HG03103 (cell line): ENCODE data around the gene SCNN1A.

ENCODE experiments used
- ATAC-seq: cut with Tn5 transposase; IDR thresholded peaks from one replicate; pipeline ENCODE4 v1.9.1; 2021; ENCODE audit warnings: low read depth; ENCODE audit not compliant: unreplicated experiment

The SCNN1A gene

GRCh38 chr12:6335451-6336078 is 39.8 kb downstream of the SCNN1A start:
- ATAC-seq: peak; percentile 66

- no peak for ATAC-seq
These were observed 40.4 kb downstream of the SCNN1A start for GRCh38 chr12:6334940-6335450.

- no peak for ATAC-seq
These were observed 41.0 kb downstream of the SCNN1A start for GRCh38 chr12:6334359-6334758.

- no peak for ATAC-seq
These were observed 41.8 kb downstream of the SCNN1A start for GRCh38 chr12:6333566-6333965.

GRCh38 chr12:6333029-6333428 is 42.3 kb downstream of the SCNN1A start:
- no peak for ATAC-seq

- ATAC-seq: no peak
These were observed 42.9 kb downstream of the SCNN1A start for GRCh38 chr12:6332459-6332858.

GRCh38 chr12:6330999-6331714 is 44.2 kb downstream of the SCNN1A start:
- no peak for ATAC-seq

- ATAC-seq: no peak
These were observed 45.2 kb downstream of the SCNN1A start for GRCh38 chr12:6330192-6330591.

- no peak for ATAC-seq
These were observed 45.7 kb downstream of the SCNN1A start for GRCh38 chr12:6329703-6330064.

- no peak for ATAC-seq
These were observed 46.2 kb downstream of the SCNN1A start for GRCh38 chr12:6328945-6329702.

GRCh38 chr12:6328045-6328779 is 47.2 kb downstream of the SCNN1A start:
- ATAC-seq: no peak

- ATAC-seq: no peak
These were observed 47.9 kb downstream of the SCNN1A start for GRCh38 chr12:6327229-6328041.

GRCh38 chr12:6326316-6327228 is 48.8 kb downstream of the SCNN1A start:
- ATAC-seq: no peak

- ATAC-seq: no peak
These were observed 50.2 kb downstream of the SCNN1A start for GRCh38 chr12:6324936-6325750.

- ATAC-seq: no peak
These were observed 51.2 kb downstream of the SCNN1A start for GRCh38 chr12:6323995-6324711.

- no peak for ATAC-seq
These were observed 51.9 kb downstream of the SCNN1A start for GRCh38 chr12:6323340-6323994.

GRCh38 chr12:6322969-6323339 is 52.4 kb downstream of the SCNN1A start:
- ATAC-seq: no peak
